GM19023 (cell line): ENCODE data around the gene DIP2A.

ENCODE experiments used
- ATAC-seq: cut with Tn5 transposase; IDR thresholded peaks from one replicate; pipeline ENCODE4 v1.9.1; 2021; ENCODE audit warnings: mild to moderate bottlenecking, moderate library complexity; ENCODE audit not compliant: unreplicated experiment

The DIP2A gene, protein sequence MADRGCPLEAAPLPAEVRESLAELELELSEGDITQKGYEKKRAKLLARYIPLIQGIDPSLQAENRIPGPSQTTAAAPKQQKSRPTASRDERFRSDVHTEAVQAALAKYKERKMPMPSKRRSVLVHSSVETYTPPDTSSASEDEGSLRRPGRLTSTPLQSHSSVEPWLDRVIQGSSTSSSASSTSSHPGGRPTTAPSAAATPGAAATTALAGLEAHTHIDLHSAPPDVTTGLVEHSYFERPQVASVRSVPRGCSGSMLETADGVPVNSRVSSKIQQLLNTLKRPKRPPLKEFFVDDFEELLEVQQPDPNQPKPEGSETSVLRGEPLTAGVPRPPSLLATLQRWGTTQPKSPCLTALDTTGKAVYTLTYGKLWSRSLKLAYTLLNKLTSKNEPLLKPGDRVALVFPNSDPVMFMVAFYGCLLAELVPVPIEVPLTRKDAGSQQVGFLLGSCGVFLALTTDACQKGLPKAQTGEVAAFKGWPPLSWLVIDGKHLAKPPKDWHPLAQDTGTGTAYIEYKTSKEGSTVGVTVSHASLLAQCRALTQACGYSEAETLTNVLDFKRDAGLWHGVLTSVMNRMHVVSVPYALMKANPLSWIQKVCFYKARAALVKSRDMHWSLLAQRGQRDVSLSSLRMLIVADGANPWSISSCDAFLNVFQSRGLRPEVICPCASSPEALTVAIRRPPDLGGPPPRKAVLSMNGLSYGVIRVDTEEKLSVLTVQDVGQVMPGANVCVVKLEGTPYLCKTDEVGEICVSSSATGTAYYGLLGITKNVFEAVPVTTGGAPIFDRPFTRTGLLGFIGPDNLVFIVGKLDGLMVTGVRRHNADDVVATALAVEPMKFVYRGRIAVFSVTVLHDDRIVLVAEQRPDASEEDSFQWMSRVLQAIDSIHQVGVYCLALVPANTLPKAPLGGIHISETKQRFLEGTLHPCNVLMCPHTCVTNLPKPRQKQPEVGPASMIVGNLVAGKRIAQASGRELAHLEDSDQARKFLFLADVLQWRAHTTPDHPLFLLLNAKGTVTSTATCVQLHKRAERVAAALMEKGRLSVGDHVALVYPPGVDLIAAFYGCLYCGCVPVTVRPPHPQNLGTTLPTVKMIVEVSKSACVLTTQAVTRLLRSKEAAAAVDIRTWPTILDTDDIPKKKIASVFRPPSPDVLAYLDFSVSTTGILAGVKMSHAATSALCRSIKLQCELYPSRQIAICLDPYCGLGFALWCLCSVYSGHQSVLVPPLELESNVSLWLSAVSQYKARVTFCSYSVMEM (N-terminal part only)

DNA sequence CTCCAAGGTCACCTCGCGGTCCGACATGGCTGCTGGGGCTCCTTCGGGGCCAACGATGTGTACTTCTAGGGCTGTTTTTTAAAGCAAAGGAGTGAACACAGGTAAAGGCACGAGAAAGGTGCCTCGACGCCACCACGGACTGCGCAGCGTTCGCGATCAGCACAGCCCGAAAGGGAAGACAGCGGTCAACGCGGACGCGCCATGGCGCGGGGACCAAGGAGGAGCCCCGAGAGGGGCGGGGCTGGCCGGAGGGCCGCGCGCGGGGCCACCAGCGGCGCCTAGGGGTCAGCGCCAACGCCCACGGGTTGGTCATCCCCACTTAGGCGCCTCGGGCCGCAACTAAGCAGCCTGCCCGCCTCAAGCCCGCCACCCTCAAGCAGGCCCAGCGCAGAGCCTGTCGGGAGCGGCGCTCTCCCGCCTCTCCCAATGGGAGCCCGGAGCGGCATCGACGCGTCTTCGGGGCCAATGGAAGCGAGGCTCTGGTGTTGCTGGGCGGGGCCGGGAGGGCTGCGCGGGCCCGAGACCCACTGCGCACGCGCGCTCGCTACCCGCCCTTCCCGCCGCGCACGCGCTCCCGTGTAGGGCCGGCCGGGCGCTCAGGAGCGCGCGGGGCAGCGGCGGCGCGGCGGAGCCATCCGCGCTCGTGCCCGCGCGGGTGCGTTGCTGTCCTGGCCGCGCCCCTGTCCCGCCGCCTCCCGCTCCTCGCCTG lies at the start of gene DIP2A:
Gene DIP2A, plus strand, starts transcription at position 577 of the 709 bp plus-strand sequence. CDS start 241 bp downstream, outside the sequence.
- ATAC-seq: peak; percentile 93

DNA sequence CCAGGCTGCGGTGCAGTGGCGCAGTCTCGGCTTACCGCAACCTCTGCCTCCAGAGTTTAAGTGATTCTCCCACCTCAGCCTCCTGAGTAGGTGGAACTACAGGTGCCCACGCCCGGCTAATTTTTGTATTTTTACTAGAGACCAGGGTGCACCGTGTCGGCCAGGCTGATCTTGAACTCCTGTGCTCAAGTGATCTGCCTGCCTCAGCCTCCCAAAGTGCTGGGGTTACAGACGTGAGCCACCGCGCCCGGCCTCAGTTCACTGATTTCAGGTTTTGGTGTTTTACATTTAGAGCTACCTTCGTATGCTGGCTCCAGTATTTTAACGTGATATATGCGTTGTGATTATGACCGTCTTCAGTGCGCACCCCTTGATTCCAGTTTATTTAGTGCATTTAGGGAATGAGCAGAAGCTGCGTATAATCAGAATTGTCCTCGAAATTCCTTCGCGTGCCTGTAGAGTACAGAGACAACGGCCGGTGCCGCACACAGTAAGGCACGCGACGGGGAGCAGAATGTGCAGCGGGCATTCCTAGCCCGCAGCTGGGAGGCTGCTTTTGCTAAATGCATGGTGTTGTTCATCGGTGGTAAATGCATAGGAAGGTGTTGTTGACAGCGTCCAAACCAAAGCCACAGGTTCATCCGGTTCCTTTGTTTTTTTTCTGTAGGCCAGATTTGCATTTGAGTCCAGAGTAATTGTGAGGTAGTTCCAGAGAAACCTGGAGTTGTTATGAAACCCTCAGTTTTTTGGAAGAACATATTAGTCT lies 48.9 kb upstream of the DIP2A start:
- no peak for ATAC-seq

DNA sequence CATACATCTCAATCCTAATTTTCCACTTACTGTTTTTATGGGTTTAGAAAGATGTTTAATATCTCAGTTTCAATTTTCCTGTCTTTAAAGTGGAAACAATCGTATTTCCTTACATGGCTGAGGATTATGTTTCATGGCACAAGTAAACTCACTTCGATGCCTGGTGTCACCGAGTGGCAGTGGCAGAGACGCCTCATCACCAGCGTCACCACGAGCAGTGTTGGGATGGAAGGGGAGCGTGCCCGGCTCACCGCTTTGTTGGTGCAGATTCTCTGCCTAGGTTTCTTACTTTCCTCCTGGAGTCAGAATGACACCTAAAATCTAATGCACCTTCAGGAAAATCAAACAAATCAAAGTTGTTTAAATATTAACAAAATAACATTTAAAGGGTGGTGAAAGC lies 48.2 kb upstream of the DIP2A start:
- no peak for ATAC-seq

DNA sequence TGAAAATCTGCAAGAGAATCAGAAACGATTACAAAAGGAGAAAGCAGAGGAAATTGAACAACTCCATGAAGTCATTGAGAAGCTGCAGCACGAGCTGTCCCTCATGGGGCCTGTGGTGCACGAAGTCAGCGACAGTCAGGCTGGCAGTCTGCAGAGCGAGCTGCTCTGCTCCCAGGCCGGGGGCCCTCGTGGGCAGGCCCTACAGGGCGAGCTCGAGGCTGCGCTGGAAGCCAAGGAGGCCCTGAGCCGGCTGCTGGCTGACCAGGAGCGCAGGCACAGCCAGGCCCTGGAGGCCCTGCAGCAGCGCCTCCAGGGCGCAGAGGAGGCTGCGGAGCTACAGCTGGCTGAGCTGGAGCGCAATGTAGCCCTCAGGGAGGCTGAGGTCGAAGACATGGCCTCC lies 47.5 kb upstream of the DIP2A start:
- ATAC-seq: no peak

DNA sequence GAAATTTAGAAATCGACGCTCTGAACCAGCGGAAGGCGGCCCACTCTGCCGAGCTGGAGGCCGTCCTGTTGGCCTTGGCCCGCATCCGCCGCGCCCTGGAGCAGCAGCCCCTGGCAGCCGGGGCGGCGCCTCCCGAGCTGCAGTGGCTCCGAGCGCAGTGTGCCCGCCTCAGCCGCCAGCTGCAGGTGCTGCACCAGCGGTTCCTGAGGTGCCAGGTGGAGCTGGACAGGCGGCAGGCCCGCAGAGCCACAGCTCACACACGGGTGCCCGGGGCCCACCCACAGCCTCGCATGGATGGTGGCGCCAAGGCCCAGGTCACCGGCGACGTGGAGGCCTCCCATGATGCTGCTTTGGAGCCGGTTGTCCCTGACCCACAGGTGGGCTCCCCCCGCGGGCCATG lies 47.0 kb upstream of the DIP2A start:
- no peak for ATAC-seq

DNA sequence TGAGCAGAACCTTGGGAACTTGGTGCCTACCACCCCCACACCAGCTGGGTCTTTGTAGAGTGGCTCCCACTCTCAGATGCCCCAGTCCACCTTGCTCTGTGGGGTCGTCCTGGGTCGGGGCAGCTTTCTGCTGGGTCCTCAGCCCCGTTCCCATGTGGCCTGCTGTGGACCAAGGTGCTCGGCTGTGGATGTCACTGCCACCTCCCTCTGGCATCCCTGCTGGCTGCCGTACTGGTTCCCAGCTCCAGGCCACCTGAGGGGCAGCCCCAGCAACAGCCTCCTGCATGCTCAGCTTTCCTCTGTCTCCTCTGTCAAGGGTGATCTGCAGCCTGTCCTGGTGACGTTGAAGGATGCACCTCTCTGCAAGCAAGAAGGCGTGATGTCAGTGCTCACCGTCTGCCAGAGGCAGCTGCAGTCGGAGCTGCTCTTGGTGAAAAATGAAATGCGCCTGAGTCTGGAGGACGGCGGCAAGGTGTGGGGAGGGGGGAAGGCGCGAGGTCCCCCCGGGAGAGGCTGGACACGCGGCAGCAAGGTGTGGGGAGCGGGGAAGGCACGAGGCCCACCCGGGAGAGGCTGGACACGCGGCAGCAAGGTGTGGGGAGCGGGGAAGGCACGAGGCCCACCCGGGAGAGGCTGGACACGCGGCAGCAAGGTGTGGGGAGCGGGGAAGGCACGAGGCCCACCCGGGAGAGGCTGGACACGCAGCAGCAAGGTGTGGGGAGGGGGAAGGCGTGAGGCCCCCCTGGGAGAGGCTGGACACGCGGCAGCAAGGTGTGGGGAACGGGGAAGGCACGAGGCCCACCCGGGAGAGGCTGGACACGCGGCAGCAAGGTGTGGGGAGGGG lies 45.9 kb upstream of the DIP2A start:
- ATAC-seq: no peak

DNA sequence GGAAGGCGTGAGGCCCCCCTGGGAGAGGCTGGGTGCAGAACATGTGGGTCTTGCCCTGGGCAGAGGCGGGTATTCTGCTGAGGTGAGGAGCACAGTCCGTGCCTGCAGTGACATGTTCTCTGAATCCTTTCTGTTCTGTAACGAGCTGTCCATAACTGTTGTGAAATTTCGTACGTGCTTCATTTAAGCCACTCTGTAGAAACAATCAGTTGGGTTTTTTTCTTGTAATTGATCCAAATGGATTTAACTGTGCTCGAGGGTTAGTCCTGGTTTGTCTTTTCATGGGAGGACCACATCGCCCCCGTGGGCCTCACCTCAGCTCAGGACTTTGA lies 45.4 kb upstream of the DIP2A start:
- no peak for ATAC-seq

DNA sequence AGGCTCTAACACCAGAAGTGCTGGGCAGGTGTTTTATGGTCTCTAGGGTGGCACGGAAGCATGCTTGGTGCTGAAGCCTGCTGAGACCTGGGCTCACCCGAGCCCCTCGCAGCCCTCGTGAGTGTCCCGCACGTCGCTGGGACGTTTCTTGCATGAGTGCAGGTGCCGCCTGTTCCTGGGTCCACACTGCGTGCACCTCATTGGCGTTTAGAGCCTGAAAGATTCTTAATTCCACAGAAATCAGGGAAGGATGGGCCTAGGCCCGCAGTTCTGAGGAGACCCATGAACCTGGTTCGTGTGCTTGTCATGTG lies 43.8 kb upstream of the DIP2A start:
- ATAC-seq: no peak

DNA sequence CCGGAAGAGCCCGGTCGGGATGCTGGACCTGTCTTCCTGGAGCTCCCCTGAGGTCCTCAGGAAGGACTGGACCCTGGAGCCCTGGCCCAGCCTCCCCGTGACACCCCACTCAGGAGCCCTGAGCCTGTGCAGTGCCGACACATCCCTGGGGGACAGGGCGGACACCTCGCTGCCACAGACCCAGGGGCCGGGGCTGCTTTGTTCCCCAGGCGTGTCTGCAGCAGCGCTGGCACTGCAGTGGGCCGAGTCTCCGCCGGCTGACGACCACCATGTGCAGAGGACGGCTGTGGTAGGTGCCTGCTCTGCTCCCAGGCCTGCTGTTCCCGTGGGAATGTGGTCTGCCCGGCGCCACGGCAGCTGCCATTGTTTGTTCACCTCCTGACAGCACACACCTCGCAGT lies 42.1 kb upstream of the DIP2A start:
- ATAC-seq: no peak

DNA sequence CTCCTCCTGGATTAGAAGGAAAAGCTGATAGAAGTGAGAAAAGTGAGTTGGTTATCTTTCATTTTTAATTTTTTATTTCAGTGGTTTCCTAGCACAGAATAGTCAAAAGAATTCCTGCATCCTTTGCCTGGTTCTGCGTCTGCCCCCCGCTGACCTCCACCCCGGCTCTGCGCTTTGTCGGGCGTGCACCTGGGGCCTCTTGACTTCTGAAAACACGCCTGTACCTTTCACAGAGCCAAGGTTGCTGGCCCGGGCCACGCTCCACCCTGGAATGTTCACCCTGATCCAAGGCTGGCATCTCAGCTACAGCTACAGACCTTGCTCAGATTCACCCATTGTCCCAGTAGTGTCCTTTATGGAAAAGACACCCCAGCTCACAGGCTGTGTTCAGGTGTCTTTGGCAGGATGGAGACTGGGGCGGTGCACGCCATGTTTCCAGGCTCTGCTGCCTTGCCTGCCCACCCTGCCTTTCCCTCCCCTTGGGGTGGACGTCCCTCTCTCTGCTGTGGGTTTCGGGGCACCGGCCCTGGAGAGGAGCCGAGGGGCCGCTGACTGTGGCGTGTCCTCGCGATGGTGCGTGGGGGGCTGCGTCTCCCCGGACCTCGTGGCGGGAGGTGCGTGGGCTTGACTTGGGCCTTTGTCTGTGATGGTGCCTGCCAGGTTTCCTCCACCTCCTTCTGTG lies 40.3 kb upstream of the DIP2A start:
- no peak for ATAC-seq

DNA sequence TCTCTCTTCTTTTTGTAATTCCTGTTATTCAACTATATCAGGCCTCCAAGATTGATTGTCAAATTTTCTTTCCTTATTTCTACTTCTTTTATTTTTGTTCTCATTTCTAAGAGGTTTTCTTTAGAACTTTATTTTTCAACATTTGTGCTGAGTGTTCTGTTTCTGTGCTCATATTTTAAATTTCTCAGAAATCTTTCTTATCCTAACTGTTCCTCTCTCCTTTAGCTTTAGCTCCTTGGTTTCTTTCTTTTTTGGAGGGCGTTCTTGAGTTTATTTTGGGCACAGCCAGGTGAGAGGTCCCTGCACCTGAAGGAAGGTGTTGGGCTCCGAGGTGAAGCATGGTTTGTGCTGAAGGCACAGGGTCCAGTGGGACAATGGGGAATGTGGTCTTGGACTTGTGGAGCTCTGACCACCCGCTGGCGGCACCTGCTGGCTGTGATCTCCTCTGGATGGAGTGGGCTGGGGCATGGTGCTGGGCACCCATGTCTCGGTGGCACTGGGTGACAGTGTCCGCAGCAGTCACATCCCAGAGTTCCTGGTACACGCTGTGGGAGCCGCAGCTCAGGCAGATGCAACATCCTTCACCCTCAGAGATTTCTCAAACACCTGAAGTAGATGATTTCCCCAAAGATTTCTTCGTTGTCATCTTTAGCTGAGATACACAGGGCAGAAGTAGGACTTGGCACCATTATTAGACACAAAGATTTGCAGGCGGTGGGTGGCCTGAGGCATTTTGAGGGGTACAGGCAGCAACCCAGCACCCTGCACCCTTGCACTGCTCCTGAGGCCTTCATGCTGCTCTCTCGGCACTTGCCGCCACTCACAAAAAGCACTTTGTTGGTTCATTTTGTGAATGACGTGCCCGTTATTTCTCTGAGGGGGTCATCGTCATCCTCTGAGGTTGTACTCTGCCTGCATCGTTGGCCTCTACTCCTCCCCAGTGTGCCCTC lies 38.2 kb upstream of the DIP2A start:
- ATAC-seq: no peak

DNA sequence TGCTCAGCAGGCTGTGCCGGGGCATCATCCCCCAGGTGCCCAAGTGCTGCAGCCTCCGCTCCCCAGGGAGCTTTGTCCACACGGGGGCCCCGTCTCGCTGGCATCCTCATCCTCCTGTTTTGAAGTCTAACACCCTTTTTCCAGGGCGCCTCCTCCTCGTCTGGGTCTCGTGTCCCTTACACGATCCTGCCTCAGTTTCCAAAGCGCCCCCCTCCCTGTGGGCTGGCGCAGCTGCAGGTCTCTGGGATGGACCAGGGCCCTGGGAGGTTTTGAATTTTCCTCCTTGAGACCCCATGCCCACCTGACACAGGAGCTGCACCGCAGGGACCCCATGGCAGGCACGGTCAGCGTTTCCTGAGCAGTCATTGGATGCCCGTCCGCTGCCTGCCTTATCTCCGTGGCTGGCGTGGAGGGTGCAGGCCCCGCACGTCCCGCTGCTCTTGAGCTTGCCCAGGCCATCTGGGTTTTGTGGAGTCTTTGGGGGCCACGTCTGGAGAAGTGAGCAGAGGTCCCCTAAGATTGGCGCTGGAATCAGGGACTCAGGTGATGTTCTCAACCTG lies 37.4 kb upstream of the DIP2A start:
- ATAC-seq: no peak

DNA sequence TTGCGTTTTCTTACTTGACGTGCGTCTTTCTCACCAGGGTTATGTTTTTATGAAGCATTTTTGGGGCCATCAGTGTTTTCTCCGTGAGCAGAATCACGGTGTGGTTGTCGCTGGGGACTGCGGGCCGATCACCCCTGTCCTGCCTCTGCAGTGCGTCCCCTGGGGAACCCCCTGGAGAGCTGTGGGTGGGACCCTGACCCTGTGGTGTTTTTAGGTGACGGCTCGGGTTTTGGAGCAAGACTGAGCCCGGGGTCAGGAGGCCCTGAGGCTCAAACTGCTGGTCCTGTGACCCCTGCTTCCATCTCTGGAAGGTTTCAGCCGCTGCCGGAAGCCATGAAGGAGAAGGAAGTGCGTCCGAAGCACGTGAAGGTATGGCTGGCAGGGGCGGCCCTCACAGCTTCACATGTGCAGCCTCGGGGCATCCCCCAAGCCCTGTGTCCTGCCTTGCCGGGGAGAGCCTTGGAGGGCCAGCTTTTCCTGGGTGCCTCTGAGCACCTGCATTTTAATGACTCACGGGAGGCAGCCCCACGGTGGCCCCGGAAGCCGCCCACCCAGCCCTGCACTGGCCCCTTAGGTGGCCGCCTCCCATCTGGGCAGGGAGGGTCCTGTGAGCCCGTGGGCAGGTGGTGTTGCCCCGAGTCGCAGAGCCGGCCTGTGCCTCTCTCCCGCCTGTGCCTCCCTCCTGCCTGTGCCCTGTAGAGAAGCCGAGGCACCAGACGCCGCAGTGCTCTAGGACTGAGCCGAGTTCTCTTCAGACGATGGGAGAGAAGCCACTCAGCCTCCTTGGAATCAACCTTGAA lies 36.7 kb upstream of the DIP2A start:
- ATAC-seq: no peak

DNA sequence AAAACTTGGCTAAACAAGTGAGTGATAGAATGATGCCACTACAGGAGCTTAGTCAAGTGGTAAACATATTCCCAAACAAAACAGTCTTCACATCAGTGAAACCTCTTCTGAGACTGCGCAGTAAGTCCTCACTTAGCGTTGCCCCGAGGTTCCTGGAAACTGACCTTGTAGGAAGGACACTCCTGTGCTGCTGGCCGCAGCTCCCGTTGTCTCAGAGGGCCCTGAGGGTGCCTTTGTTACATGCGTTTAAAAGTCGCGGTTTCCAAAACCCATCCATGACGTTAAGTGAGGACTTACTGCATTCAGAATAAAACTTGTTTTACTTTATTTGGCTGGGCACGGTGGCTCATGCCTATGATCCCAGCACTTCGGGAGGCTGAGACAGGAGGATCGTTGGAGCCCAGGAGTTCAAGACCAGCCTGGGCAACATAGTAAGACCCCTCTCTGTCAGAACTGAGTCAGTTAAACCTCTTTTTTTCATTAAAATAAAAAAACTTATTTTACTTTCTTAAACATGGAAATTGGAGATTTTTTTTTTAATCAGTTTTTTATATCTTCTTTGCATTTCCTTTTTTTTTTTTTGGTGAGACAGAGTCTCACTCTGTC lies 36.0 kb upstream of the DIP2A start:
- ATAC-seq: no peak

DNA sequence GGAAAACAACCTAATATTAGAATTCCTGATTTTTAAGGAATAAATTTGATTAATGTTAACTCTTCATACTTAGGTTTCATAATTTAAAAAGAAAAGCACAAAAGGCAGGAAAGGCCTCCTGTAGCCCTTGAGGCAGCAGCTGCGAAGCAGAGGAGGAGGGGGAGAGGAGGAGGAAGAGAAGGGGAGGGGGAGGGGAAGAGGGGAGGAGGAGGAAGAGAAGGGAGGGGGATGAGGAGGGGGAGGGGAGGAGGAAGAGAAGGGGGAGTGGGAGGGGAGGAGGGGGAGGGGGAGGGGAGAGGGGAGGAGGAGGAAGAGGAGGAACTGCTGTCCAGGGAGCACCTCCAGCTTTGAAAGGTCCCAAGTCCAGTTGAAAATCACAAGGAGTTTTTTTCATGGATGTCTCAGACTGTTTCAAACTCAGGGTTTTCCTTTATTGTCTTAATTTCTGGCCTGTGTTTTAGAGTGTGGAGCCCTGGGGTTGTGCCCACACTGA lies 35.1 kb upstream of the DIP2A start:
- ATAC-seq: no peak

DNA sequence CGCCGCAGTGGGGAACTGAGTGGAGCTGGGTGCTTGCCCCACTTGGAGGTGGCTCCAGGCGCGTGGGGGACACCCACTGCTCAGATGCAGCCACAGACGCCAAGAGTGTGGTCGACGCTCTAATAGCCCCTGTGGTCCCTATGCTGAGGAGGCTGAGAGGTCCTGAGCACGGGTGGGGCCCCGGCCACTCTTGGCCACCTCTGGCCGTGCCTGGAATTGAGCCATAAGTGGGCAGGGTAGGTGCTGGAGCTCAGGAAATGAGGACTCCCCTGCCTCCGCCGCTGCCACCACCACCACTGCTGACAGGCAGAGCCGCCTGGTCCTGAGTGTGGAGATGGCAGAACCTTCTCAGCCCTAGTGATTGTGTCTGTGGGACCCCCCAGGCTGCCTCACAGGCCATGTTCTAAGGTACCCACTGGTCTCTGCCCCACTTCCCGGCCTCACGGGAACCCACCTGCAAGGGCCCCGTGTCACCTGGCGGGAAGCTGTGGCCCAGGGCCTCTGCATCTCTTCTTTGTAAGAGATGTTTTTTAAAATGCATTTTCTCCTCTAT lies 34.6 kb upstream of the DIP2A start:
- ATAC-seq: no peak
